ENCODE results near the gene LSM14B.

- TF ChIP-seq CTCF (IDR thresholded peaks at IDR 0.05) (no peak), POLR2A (IDR thresholded peaks at IDR 0.05) (no peak)
These were observed 36.3 kb downstream of the LSM14B start for GRCh38 chr20:62158541-62158940.

Measured in uterus (tissue), 2 donors.